GM12891 (cell line): ENCODE measurements around the gene KCTD1.

Experiments used
- PAX5 ChIP-seq: IDR thresholded peaks from 2 replicates; pipeline ENCODE4 v1.6.1; 2011; ENCODE audit warnings: low read length, moderate library complexity, mild to moderate bottlenecking; ENCODE audit not compliant: insufficient read depth, severe bottlenecking
- POLR2A ChIP-seq: IDR thresholded peaks from 2 replicates; pipeline ENCODE4 v1.6.1; 2011; ENCODE audit warnings: low read depth, low read length, control low read depth
- POLR2AphosphoS5 ChIP-seq: IDR thresholded peaks from 2 replicates; pipeline ENCODE4 v1.6.1; 2011; ENCODE audit warnings: low read depth, low read length, control low read depth
- POU2F2 ChIP-seq: IDR thresholded peaks from 2 replicates; pipeline ENCODE4 v1.6.1; 2011; ENCODE audit warnings: low read depth, mild to moderate bottlenecking, control low read depth, low read length, moderate library complexity
- SPI1 ChIP-seq: IDR thresholded peaks from 2 replicates; pipeline ENCODE4 v1.6.1; 2011; ENCODE audit warnings: low read depth, low read length, control low read depth
- TAF1 ChIP-seq: IDR thresholded peaks from 2 replicates; pipeline ENCODE4 v1.6.1; 2011; ENCODE audit warnings: low read depth, low read length, control low read depth

- no peak for TF ChIP-seq POLR2A
- no peak for TF ChIP-seq POLR2AphosphoS5
- TF ChIP-seq PAX5 = no peak
- no peak for TF ChIP-seq SPI1
- TF ChIP-seq TAF1 = no peak
- no peak for TF ChIP-seq POU2F2
Observed at GRCh38 chr18:26545335-26546123, 2.8 kb downstream of the KCTD1 start.
